HL-60 (cell line): ENCODE measurements around the gene CAMSAP3.

ENCODE experiments used
- CTCF ChIP-seq: IDR thresholded peaks from one replicate; pipeline ENCODE4 v1.5.1; 2011; ENCODE audit warnings: low read length, control low read depth, inconsistent platforms; ENCODE audit not compliant: insufficient read depth
- GABPA ChIP-seq: IDR thresholded peaks from 2 replicates; pipeline ENCODE4 v1.6.1; 2012; ENCODE audit warnings: low read depth
- POLR2AphosphoS5 ChIP-seq: IDR thresholded peaks from 2 replicates; pipeline ENCODE4 v1.6.1; 2012; ENCODE audit warnings: low read depth
- REST ChIP-seq: IDR thresholded peaks from 2 replicates; pipeline ENCODE4 v1.6.1; 2012; ENCODE audit warnings: low read depth; ENCODE audit not compliant: insufficient replicate concordance

GRCh38 chr19:7641290-7642276, 45.9 kb downstream of the CAMSAP3 start:
- TF ChIP-seq CTCF (no peak), POLR2AphosphoS5 (0 out of 2 replicates have a peak, but pooled peaks have one; percentile 32), REST (no peak), GABPA (no peak)
